ENCODE results near the gene CUBN.
"Not testable (repeated sequence)": the region's sequence is repeated elsewhere in the genome, so short reads cannot be mapped to it uniquely, and the experiment has no call there.

The CUBN gene

GRCh38 chr10:17013131-17013983 lies 116.3 kb downstream of the CUBN start:
- DNase-seq (ENCODE audit: low read depth, low spot score): not testable (repeated sequence)

DNA sequence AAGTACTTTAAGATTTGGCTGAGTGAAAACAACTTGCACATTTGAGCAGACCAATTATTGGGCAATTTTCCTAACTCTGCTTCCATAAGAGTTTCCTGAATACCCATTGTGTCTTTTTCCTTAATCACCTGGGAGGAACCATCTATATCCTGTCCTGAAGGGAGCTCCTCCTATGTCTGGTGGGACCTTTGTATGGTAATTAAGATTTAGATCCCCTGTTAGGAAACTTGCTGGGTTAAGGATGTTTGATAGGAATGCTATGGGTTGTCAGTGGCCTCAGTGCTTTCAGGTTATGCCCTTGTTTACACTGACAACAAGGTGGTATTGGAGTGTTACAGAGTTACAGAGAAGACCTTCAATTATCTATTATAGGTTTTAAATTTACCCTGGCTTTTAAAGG lies 116.9 kb downstream of the CUBN start:
- DNase-seq (ENCODE audit: low read depth, low spot score): not testable (repeated sequence)

- DNase-seq (ENCODE audit: low read depth, low spot score): no peak
These were observed 119.1 kb downstream of the CUBN start for GRCh38 chr10:17010363-17011145.

GRCh38 chr10:17009212-17009700 lies 120.4 kb downstream of the CUBN start:
- DNase-seq (ENCODE audit: low read depth, low spot score): no peak

- DNase-seq (ENCODE audit: low read depth, low spot score): no peak
These were observed 122.2 kb downstream of the CUBN start for GRCh38 chr10:17007418-17007770.

DNA sequence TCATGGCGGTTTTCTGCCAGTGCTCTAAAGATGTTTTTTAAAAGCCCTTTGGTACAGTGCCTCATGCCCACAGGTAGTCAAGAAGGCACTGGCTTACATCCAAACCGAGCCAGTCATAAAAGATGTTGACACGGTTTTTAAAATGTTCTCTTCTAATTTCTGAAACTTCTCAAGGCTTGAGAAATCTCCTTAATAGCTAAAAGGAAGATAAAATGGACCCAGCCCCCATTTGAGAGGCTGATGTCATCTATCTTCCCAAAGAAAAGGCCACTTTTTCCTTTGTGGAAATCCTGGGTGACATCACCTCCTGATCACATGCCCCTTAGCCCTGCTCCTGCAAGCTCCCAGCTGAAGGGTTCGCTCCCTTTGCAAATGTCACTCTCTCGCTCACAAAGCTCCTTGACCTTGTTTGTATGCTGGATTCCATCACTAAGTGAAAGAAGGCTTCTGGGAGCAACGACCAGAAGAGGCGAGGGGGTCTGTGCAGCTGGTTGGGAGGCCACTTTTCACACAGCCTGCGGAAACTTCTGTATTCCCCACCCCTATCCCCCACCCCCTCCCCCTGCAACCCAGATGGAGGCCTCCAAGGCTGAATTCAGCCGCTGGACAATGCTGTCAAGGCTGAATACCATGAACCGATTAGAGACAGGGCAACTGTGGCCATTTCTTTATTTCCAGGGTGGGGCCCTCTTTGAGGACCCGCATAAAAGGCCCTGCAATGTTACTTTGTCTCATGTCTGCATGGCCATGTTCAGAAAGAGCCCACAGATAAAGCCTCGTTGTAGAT lies 122.8 kb downstream of the CUBN start:
- DNase-seq (ENCODE audit: low read depth, low spot score): no peak

DNA sequence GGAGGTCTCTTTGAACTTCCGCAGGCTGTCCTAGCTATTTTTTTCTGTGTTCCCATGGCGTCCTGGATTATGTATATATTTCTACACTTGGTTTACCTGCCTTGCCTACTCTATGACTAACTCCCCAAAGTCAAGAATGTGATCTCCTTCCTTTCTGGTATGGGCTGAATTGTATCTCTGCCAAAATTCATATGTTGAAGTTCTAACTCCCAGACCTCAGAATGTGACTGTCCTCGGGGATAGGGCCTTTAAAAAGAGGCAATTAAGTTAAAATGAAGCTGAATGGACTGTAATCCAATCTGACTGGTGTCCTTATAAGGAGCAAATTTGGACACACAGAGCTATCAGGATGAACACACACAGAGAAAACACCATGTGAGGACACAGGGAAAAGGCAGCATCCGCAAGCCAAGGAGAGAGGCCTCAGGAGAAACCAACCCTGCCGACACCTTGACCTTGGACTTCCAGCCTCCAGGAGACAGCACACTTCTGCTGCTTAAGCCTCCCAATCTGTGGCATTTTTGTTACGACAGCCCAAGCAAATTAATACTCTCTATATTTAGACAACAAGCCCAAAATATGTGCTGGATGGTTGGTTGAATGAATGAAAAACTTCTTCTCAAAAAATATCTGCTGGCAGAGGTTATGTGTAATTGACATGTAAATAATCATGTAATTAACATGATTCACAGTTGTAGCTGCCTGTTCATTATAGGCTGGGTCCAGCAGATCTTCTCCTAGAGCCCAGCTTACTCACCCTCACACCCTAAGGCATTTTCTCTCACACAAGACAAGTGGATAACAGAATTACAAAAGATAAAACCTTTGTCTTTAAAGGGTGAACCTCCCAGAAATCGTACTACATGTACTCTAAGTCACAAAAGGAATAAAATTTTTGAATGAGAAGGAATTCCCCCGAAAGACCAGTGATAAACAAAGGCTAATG lies 123.7 kb downstream of the CUBN start:
- DNase-seq (ENCODE audit: low read depth, low spot score): no peak

DNA sequence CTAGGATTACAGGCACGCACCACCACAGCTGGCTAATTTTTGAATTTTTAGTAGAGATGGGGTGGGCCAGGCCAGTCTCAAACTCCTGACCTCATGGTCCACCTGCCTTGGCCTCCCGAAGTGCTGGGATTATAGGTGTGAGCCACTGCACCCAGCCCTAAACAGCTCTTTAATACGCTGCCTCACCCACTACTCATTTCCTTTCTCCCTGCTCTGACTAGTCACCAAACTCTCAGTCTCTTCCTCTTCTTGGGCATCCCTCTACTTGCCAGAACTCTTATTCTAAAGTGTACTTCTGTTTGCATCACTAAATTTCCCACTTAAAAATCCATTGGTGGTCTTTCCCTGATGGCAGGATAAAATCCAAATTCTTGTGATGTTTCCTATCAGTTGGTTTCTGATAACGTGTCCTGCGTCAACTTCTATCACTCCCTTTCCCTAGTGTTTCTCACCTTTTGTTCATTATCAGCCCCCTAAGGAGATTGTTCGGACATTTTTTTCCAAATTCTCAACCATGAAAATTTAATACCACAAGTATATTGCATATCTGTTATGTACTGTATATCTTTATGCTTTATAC lies 124.7 kb downstream of the CUBN start:
- DNase-seq (ENCODE audit: low read depth, low spot score): no peak

- DNase-seq (ENCODE audit: low read depth, low spot score): no peak
These were observed 125.8 kb downstream of the CUBN start for GRCh38 chr10:17003651-17004286.

- no peak for DNase-seq (ENCODE audit: low read depth, low spot score)
These were observed 126.5 kb downstream of the CUBN start for GRCh38 chr10:17003151-17003550.

DNA sequence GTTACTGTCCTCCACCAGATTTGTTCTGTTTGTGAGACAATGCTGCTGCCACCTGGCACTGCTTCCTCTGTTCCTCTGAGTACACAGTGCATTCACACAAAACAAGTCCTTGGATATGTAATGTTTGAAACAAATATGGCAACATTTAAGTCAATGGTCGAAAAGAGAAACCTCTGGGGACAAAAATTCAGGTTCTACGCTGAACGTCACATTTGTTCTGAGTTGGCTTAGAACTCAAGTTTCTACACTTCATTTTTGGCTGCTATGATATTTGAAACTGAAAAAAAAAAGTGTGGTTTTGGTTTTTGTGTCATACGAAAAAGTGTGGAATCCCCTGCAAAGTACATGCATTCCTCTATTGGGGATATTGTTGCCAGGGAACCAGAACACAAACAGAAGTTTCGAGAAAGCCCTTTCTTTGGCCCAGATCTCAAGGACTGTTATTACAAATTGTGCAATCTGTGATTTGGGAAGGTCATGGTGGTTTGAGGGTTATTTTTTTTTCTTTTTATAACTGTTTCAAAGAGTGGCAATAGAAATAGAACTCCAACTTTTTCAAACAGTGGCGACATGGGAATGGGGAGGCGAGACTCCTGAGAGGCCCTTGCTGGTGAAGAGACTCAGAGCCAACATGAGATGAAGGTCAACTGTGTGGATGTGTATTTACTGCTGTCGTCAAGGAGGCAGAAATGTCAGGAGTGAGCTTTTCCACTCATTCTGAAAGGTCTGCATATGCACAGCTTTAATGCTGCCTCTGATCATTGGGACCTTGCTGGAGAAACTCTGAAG lies 127.5 kb downstream of the CUBN start:
- DNase-seq (ENCODE audit: low read depth, low spot score): no peak

GRCh38 chr10:17001297-17001744 lies 128.3 kb downstream of the CUBN start:
- DNase-seq (ENCODE audit: low read depth, low spot score): no peak

DNA sequence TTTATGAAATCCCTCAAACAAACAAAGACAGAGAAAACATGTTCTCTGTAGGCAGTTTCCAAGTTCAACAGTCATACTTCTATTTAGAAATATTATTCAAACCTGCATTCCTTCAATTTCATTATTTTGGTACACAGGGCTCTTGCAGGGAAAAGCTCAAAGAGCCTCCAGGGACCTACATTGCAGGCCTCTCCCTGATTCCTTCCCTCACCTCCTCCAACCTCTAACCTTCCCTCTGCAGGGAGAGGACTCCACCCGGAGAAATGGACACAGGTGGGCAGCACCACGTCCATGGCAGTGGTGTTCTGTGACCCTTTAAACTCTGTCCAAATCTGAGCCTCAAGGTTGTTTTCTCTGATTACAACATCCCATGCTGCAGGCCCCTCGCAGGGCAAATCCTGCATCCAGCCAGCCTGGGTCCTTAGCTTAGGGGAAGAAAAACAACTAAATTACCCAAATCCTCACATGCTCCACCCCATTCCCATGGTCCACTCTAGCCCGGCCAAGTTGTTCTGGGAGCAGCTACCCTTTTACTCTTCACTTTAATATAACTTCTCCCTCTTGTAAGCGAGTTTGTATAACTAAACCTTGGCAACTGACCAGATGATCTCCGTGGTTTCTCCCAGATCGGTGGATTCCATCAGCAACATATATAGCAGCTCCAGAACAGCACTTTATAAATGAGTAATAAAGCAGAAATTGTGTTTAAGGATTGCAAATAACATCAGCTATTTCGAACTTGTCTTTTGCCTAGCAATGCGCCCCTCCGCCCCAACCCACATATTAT lies 129.8 kb downstream of the CUBN start:
- peak; percentile 77 for DNase-seq (ENCODE audit: low read depth, low spot score)

GRCh38 chr10:16996530-16996964 lies 133.1 kb downstream of the CUBN start:
- DNase-seq (ENCODE audit: low read depth, low spot score): no peak

DNA sequence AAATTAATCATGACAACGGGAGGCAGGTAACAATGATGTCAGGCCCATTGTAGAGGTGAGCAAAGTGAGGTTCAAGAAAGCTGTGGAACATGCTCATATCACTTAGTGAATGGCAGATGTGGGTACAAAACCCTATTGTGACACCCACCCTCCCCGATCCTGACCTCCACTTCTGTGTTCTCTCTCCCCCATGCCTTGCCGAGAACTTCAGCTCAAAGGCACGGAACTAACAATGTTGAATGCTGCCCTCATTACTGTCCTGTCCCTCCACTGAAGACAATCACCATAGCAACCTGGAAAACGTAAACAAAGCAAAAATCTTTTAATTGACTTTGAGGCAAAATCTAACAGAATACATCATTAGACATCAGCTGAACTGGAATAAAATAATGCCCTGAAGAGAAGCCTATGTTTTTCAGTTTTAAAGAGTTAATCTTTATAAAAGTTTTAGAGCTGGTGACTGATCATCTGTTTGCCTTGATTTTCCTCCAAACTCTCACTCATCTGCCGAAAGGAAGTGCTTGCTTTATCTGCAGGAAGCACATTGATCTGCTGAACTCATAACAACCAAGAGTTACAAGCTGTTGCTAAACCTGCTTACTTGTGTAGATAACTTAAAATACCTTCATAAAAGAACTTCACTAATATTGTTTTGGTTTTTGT lies 133.6 kb downstream of the CUBN start:
- DNase-seq (ENCODE audit: low read depth, low spot score): no peak

DNA sequence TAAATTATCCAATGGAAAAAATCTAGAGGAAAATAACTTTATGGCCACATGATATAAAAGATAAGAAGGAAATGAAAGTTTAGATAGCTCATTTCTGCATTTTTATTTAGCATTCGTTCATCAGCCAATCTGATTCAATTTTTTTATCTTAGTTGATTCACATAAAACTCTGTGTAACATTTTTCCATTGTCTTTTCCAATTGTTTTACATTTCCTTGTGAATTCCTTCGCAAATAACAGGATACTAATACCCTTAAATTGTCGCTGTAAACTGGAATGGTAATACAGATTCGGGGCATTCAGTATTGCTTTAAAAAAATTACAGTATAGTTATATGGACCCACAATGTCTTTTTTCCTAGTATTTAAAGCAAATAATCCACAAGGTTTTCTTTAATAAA lies 136.4 kb downstream of the CUBN start:
- DNase-seq (ENCODE audit: low read depth, low spot score): no peak

- DNase-seq (ENCODE audit: low read depth, low spot score): no peak
These were observed 136.9 kb downstream of the CUBN start for GRCh38 chr10:16992611-16993119.
